ENCODE measurements around the gene TALDO1.
"Not testable (repeated sequence)": the region's sequence is repeated elsewhere in the genome, so short reads cannot be mapped to it uniquely, and the experiment has no call there.

Gene TALDO1

GRCh38 chr11:723120-723883, 24.0 kb upstream of the TALDO1 start:
- Mint-ChIP-seq H3K4me1 (peaks cover 36% of the 10 kb centered on the region), H3K9me3 (no peaks in the 10 kb centered on the region), H3K27me3 (peaks cover 64% of the 10 kb centered on the region), H3K4me3 (peak overlapping the region; percentile 65), H3K36me3 (no peaks in the 10 kb centered on the region), H3K27ac (peak overlapping the region; percentile 16)
- DNase-seq = peak; percentile 78
- CTCF ChIA-PET = interaction anchor here (0.7 to 5.6 kb wide), 18 partner anchors 8 to 172 kb away, joined by 3 to 42 read pairs (median 4); partner anchors contain the start of genes DEAF1, LMNTD2 and TMEM80

DNA sequence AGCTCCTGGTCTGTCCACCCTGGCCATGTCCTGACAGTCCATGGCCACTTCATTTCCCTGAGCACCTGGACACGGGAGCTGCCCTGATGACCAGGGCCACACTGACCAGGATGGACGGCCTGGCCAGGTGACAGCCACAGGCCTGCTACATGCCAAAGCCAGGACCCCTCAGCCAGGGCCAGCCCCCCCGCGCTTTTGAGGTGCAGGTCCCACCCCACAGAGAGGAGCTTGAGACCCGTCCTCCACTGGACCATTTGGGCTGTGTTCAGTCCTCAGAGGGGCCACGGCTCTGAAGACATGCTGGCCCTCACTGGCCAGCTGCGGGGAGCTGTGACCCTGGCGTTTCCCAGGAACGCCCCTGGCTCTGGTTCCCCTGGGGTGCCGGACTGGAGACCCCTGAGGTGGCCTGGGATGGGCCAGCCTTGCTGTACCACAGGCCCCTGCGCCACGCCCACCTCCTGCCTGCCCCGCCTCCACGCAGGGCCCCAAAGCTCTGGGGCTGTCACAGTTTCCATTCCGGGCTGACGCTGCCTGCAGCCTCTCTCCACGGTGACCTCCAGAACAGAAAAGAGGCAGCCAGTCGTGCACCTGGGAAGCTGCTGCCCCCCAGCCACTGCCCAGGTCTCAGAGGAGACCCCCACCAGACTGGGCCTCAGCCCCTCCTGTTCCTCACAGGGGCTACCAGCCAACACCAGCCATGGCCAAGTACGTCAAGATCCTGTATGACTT, 23.1 kb upstream of the TALDO1 start:
- CTCF ChIA-PET = interaction anchor here (0.7 to 5.6 kb wide), 9 partner anchors 20 to 169 kb away, joined by 3 to 42 read pairs (median 5); no protein-coding TSS in a partner anchor
- no peaks in the 10 kb centered on the region for H3K36me3 Mint-ChIP-seq
- H3K4me1 Mint-ChIP-seq = peaks cover 35% of the 10 kb centered on the region
- peak overlapping the region; percentile 38 for H3K4me3 Mint-ChIP-seq
- H3K27ac Mint-ChIP-seq = no peak overlapping the region
- peaks cover 59% of the 10 kb centered on the region for H3K27me3 Mint-ChIP-seq
- no peak for DNase-seq
- no peaks in the 10 kb centered on the region for H3K9me3 Mint-ChIP-seq

DNA sequence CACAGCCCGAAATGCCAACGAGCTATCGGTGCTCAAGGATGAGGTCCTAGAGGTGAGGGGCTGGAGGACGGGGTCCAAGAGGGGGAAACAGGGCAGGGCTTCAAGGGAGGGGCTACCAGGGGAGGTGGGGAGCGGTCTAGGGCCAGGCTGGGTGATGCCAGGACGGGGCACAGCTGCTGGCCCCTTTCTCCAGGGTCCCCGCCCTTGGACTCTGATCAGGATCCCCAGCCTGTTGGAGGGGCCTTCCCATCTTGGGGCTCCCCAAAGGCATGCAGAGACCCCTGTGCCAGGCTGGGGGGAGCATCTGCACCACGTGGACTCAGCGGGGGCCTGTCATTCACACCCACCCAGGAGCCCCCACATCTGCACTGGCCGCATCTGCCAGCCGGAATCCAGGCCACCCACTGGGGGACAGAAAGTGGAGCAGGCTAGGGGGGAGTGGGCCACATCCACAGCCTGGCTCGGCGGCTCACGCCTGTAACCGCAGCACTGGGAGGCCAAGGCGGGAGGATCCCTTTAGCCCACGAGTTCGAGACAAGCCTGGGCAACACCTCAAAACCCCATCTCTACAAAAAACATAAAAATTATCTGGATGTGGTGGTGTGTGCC, 22.4 kb upstream of the TALDO1 start:
- DNase-seq = no peak

DNA sequence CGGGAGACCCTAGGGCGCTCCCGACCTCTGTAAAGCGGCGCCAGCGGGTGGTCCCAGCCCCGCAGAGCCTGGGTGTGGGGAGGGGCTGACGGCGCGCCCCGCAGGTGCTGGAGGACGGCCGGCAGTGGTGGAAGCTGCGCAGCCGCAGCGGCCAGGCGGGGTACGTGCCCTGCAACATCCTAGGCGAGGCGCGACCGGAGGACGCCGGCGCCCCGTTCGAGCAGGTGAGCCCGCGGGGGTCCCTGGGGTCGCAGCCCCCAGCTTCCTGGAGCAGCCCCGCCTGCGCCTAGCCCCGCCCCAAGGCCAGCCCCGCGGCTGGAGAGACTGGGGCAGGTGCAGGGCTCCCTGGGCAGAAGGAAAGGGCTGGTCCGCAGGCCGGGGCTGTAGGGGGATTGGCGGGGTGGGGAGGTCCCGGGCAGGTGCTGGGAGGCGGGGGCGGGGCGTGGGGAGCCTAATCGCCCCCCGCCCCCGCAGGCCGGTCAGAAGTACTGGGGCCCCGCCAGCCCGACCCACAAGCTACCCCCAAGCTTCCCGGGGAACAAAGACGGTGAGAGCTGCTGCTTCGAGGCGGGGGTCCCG, 21.6 kb upstream of the TALDO1 start:
- DNase-seq = peak; percentile 59
- Mint-ChIP-seq H3K4me3 (peak overlapping the region; percentile 64), H3K4me1 (peaks cover 30% of the 10 kb centered on the region), H3K9me3 (no peaks in the 10 kb centered on the region), H3K27ac (no peak overlapping the region), H3K36me3 (no peaks in the 10 kb centered on the region), H3K27me3 (peaks cover 52% of the 10 kb centered on the region)
- CTCF ChIA-PET = interaction anchor here (0.9 to 5.6 kb wide), 8 partner anchors 8 to 170 kb away, joined by 3 to 42 read pairs (median 4); partner anchors contain the start of gene TMEM80

More for the DNA sequence above, 22.4 kb upstream of the TALDO1 start:
- peaks cover 59% of the 10 kb centered on the region for H3K27me3 Mint-ChIP-seq
- no peaks in the 10 kb centered on the region for H3K9me3 Mint-ChIP-seq
- peaks cover 34% of the 10 kb centered on the region for H3K4me1 Mint-ChIP-seq
- CTCF ChIA-PET = interaction anchor here (1.3 to 5.6 kb wide), 6 partner anchors 9 to 169 kb away, joined by 4 to 42 read pairs (median 8); no protein-coding TSS in a partner anchor
- H3K4me3 Mint-ChIP-seq = peak overlapping the region; percentile 64
- H3K27ac Mint-ChIP-seq = no peak overlapping the region
- H3K36me3 Mint-ChIP-seq = no peaks in the 10 kb centered on the region

DNA sequence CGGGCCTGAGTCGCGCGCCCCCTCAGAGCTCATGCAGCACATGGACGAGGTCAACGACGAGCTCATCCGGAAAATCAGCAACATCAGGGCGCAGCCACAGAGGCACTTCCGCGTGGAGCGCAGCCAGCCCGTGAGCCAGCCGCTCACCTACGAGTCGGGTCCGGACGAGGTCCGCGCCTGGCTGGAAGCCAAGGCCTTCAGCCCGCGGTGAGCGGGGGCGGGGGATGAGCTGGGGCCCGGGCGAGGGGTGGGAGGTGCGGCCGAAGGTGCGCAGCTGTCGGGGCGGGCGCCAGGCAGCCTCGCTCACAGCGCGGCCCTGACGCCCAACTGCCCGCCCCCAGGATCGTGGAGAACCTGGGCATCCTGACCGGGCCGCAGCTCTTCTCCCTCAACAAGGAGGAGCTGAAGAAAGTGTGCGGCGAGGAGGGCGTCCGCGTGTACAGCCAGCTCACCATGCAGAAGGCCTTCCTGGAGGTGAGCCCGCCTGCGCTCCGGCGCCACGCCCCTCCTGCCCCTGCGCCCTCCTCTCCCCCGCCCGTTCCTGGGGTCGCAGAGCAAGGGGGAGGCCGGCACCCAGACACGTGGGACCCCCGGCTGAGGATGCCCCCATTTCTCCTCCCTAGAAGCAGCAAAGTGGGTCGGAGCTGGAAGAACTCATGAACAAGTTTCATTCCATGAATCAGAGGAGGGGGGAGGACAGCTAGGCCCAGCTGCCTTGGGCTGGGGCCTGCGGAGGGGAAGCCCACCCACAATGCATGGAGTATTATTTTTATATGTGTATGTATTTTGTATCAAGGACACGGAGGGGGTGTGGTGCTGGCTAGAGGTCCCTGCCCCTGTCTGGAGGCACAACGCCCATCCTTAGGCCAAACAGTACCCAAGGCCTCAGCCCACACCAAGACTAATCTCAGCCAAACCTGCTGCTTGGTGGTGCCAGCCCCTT, 20.7 kb upstream of the TALDO1 start:
- Mint-ChIP-seq H3K27me3 (peaks cover 43% of the 10 kb centered on the region), H3K27ac (peak overlapping the region; percentile 55), H3K4me3 (peak overlapping the region; percentile 70), H3K9me3 (no peaks in the 10 kb centered on the region), H3K36me3 (no peaks in the 10 kb centered on the region), H3K4me1 (peaks cover 27% of the 10 kb centered on the region)
- CTCF ChIA-PET = interaction anchor here (0.9 to 5.6 kb wide), 10 partner anchors 7 to 171 kb away, joined by 3 to 42 read pairs (median 4); partner anchors contain the start of genes TALDO1 and TMEM80
- DNase-seq = peak; percentile 77

- peaks cover 37% of the 10 kb centered on the region for H3K27me3 Mint-ChIP-seq
- CTCF ChIA-PET = interaction anchor here (0.9 to 5.6 kb wide), 6 partner anchors 16 to 172 kb away, joined by 3 to 42 read pairs (median 4); partner anchors contain the start of gene TALDO1
- H3K4me3 Mint-ChIP-seq = no peak overlapping the region
Measured at GRCh38 chr11:727281-727701, 20.0 kb upstream of the TALDO1 start.

GRCh38 chr11:727859-728748, 19.2 kb upstream of the TALDO1 start:
- CTCF ChIA-PET = interaction anchor here (0.9 to 1.5 kb wide), 5 partner anchors 8 to 172 kb away, joined by 3 to 6 read pairs (median 3); partner anchors contain the start of gene TALDO1

More at GRCh38 chr11:727281-727701, 20.0 kb upstream of the TALDO1 start:
- no peaks in the 10 kb centered on the region for H3K9me3 Mint-ChIP-seq
- H3K36me3 Mint-ChIP-seq = no peaks in the 10 kb centered on the region
- no peak for DNase-seq
- peaks cover 22% of the 10 kb centered on the region for H3K4me1 Mint-ChIP-seq
- H3K27ac Mint-ChIP-seq = no peak overlapping the region

DNA sequence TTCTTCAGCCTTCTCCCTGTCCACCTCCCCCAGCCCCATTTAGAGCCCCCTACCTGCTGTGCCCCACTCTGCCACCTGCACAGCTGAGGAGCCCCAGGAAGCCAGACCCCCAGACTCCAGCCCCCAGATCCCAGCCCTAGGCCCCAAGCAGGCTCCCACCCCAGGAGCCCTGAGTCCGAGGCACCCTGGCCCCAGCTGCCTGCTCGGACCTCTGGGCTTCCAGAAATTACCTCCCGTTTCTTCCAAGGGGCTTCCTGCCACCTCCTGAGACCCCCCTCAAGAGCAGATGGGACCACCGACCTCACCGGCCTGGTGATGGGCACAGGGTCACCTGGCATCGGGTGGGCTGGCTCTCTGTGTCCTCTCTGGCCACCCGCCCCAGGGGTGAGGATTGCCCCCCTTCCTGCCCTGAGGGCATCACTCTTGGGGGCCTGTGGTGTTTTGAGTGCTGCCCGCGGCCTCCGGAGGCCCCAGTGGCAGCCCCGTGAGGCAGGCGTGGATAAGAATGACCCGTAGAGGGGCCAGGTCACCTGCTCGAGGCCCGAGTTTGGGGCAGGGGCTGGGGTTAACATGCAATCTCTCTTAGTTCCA, 18.3 kb upstream of the TALDO1 start:
- no peak for DNase-seq
- no peak overlapping the region for H3K27ac Mint-ChIP-seq
- H3K4me1 Mint-ChIP-seq = peaks cover 15% of the 10 kb centered on the region
- no peak overlapping the region for H3K4me3 Mint-ChIP-seq
- H3K27me3 Mint-ChIP-seq = peaks cover 38% of the 10 kb centered on the region
- CTCF ChIA-PET = interaction anchor here (0.7 to 1.5 kb wide), 4 partner anchors 9 to 184 kb away, joined by 3 to 6 read pairs (median 3); no protein-coding TSS in a partner anchor
- H3K36me3 Mint-ChIP-seq = no peaks in the 10 kb centered on the region
- H3K9me3 Mint-ChIP-seq = no peaks in the 10 kb centered on the region

More at GRCh38 chr11:727859-728748, 19.2 kb upstream of the TALDO1 start:
- Mint-ChIP-seq H3K9me3 (no peaks in the 10 kb centered on the region), H3K27me3 (peaks cover 38% of the 10 kb centered on the region), H3K4me3 (no peak overlapping the region), H3K27ac (no peak overlapping the region), H3K4me1 (peaks cover 20% of the 10 kb centered on the region), H3K36me3 (no peaks in the 10 kb centered on the region)
- peak; percentile 84 for DNase-seq

DNA sequence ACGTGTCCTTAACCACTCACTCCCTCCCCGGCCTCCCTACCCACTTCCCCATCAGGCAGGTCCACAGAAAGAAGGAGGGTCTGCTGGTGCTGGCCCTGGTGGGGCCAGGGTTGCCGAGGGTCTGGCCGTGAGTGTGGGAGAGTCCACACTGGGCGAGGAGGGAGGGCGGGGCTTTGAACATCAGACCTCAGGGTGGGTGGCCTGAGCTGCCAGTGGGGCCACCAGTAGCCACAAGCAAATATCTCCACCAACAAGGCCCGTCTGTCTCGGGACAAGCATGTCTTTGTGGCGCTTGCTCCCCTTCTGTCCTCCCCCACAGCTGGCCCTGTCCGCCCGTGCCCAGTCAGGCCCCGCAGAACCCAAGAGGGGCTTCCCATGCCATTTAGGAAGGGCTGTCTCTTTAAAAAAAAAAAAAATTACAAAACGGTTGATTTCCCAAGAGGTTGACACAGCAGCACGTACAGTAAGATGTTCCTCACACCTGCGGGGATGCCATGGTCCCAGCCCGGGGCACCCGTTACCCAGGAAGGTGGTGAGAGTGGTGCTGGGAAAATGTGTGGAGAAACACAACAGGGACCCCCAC, 17.7 kb upstream of the TALDO1 start:
- Mint-ChIP-seq H3K27me3 (peaks cover 34% of the 10 kb centered on the region), H3K4me3 (no peak overlapping the region), H3K36me3 (no peaks in the 10 kb centered on the region), H3K27ac (no peak overlapping the region), H3K9me3 (no peaks in the 10 kb centered on the region), H3K4me1 (peaks cover 14% of the 10 kb centered on the region)
- CTCF ChIA-PET = interaction anchor here (0.7 kb wide), 1 partner anchor 185 kb away, joined by 3 read pairs; no protein-coding TSS in a partner anchor
- no peak for DNase-seq

DNA sequence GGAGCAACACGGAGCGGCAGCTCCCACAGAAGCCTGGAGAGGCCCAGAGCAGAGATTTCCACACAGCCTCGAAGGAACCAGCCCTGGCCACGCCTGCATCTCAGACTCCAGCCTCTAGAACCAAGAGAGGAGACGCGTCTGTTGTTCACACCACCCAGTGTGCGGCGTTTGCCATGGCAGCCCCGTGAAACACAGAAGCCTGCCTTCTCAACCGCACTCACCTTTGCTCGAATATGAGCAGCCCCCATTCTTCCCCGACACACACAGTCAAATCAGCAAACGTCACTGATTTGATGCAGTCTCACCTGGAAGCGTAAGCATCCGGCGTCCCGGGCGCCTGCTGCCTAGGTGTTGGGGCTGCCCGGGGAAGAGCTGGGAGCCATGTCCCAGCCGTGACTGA, 14.2 kb upstream of the TALDO1 start:
- H3K36me3 Mint-ChIP-seq = peaks cover 2% of the 10 kb centered on the region

GRCh38 chr11:734541-734940, 12.7 kb upstream of the TALDO1 start:
- Mint-ChIP-seq H3K4me1 (peaks cover 24% of the 10 kb centered on the region), H3K27me3 (peaks cover 43% of the 10 kb centered on the region)
- H3K9me3 Mint-ChIP-seq, DNase-seq, H3K27ac Mint-ChIP-seq, H3K4me3 Mint-ChIP-seq, H3K36me3 Mint-ChIP-seq: not testable (repeated sequence)
- CTCF ChIA-PET = interaction anchor here (0.8 kb wide), 1 partner anchor 9 kb away, joined by 4 read pairs; no protein-coding TSS in a partner anchor

More for the DNA sequence above, 14.2 kb upstream of the TALDO1 start:
- Mint-ChIP-seq H3K4me1 (peaks cover 15% of the 10 kb centered on the region), H3K27ac (no peak overlapping the region), H3K9me3 (peaks cover 3% of the 10 kb centered on the region), H3K4me3 (no peak overlapping the region), H3K27me3 (peaks cover 33% of the 10 kb centered on the region)
- CTCF ChIA-PET = interaction anchor here (1.6 kb wide), 1 partner anchor 11 kb away, joined by 4 read pairs; no protein-coding TSS in a partner anchor
- DNase-seq = no peak
